Umbilical cord (tissue), 2 donors: ENCODE data around the gene HAS3. TPM values are rescaled to one million over a fixed set of nuclear protein-coding genes. Genes with fewer than 3 reads are reported as not detected.

Source experiments
- DNase-seq: peaks from one replicate; pipeline ENCODE4 v3.0.0-alpha.2; 2015; ENCODE audit warnings: low spot score
- total RNA-seq: library from RNA; depleted of rRNA; stranded (reverse); fragments of >200 nt; gene quantifications from one replicate; pipeline ENCODE4 v1.2.3, GENCODE V29; 2014; ENCODE audit warnings: low replicate concordance; ENCODE audit not compliant: insufficient read depth

HAS3 gene
- total RNA-seq, 1 donor from 2014 or later: 10.4 TPM

DNA sequence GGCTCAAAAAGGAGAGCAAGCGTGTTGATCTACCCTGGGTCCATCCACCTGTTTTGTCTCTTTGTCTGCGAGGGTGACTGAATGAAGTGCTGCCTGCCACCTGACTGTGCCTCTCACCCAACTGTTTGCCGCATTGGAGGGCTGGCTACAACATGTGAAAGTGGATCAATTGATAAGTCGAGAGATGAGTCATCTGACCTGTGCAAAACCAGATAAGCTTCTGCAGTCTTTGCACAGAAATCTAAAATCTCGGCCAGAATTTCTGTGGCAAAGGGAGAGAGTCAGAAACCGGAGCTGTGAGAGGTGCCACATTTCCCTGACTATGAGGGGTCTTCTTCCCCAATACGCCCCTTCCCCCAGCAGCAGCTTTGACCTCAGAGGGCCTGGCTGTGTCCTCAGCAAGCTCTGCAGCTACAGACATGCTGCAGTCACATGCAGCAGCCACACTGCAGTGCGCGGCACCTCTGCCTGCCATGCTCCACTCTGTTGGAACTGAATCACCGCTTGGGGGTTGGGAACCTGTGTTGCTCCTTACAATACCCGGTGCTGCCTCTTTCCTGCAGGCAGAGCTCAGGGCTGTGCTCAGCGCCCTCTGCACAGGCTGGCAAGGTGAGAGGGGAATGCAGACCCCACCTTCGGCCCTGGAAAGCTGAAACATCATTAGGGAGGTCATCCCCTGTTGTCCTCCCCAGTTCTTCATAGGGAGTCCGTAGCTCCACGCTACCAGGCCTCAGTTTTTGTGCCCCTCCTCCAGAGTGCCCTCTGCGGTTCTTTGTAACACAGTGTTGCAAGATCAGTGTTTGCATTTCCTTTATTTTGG is 16.2 kb upstream of the HAS3 start:
- DNase-seq: no peak

DNA sequence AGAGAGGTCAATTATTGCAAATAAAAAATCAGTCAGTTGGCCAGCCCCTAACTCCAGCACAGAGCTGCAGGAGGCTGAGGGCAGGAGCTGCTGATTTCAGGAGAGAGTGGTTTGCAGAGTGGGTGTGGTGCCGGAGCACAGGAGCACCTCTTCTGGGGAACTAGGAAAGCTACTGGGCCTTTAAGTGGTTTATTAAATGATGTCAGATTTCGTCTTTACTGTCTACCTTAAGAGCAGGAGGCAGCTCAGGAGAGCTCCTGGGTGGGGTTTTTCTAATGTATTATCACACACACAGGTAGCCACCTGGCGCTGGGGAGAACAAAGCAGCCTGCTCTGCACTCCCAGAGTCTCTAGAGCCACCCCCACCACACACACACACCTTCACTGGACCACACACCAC is 11.5 kb upstream of the HAS3 start:
- no peak for DNase-seq

DNA sequence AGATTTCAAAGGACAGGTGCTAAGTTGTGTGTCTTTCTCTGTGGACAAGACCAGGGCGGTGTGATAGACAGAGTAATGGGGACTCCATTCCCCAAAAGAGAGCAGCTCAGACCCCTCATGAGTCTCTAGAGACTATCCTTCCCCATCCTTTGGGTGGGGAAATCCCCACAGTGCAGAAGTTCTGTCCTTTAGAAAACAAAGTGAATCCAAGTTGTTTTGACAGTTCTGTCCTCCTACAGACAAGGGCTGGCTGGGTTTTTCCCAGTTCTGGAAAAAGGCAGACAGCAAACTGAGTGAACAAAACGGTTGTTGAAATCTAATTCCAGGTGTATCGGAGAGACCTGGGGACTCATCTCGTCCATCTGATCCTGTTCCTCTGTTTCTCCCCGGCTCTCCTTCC is 11.0 kb upstream of the HAS3 start:
- DNase-seq: no peak

DNA sequence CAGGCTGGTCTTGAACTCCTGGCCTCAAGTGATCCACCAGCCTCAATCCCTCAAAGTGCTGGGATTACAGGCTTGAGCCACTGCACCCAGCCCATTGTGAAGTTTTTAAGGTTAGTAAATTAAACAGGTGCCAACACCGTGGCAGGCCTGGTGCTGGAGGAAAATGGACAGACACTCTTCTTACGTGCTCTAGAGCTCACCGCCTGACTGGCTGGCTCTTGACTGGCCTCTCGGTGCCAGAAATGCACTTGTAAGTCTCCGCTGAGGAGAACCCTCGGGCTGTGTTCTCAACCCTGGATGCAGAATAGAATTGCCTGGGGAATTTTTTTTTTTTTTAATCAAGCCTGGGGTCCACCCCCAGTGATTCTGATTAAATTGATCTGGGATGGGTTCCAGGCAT is 10.3 kb upstream of the HAS3 start:
- no peak for DNase-seq

DNA sequence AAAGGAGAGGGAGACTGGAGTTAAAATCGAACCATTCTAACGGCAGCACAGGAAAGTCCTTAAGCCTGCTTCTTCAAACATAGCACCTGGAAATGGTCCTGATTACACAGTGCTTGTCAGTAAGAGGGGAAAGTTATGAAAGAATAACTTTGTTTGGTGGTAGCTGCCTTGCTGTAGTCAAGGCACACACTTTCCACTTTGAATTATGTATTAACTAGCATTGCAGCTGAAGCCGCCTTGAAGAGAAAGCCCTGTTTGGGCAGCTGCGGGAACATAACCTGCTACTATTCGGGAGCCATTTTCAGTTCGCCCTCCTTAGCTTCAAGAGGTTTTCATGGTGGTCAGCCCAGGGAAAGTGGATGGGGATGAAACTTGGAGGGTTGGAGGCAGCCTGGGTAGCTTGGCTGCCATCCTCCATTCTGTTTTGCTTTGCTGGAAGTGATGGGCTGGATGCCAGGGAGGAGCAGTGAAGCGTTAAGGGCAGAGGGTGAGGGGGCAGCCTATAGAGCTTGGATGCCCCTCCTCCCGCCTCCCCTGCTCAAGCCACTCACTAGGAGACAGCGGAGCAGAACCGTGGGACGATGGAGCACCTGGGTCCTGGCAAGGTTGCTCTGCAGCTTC is 5.3 kb upstream of the HAS3 start:
- DNase-seq: no peak

DNA sequence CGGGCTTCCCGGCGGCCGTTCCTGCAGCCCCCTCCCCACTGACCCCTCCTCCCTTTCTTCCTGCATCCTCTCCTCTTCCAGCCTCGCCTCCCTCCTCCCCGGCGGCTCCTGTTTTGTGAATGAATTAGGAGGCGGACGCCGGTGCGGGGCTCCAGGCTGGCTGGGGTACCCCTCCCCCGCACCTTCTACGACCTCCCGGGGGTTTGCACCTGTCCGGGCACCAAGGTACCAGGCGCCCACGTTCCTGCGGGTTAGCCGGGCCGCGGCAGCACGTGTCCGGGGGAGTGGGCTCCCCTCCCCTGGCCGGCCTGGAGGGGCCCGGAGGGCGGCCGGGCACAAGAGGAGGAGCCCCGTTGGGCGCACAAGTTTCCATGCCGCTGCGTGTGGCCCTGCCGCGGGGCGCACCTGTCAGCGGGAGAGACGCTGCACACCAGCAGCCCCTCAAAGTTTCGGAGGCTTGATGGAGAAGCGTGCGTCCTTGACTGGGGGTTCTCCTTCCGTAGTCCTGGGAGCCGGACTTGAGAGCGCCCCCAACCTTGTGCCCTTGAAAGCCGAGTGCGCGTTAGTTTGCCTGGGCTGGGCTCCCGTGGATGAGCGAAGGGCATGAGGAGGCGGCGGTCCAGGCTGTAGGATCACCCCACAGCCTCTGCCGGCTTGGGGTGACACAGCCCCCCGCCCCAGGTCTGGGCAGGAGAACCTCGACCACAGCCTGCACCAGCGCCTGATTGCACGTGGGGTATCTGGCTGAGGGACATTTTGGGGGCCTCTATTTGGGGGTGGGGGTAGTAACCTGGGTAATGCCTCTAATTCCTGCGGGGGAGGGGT is 1.2 kb downstream of the HAS3 start:
- DNase-seq: no peak

DNA sequence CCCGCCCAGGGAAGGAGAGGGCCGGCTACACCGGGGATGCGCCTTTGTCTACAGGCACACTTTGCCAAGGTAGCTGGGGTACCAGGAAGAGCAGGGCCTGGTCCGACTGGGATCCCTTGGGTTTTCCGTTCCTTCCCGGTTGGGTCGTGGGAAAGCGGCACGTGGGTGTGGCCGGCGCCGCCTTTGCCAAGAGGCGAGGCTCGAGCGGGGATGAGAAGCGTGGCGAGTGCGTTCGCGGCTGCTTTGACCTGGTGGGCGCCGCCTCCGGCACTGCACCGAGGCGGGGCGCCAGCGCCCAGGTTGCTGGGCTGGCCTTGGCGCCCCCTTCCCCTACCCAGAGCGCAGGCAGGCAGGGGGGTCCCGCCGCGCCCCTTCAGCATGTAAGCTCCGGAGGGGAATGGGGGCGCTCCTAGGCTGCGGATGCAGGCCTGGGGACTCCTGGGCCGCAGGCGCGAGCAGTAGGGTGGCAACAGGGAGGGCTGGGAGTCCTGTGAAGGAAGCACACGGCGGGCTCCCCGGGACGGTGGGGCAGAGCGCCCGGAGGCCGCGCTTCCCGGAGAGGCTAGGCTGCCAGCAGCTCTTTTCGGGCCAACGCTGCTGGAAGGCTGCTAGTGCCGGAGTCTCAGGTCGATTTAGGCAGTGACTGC is 2.0 kb downstream of the HAS3 start:
- no peak for DNase-seq

DNA sequence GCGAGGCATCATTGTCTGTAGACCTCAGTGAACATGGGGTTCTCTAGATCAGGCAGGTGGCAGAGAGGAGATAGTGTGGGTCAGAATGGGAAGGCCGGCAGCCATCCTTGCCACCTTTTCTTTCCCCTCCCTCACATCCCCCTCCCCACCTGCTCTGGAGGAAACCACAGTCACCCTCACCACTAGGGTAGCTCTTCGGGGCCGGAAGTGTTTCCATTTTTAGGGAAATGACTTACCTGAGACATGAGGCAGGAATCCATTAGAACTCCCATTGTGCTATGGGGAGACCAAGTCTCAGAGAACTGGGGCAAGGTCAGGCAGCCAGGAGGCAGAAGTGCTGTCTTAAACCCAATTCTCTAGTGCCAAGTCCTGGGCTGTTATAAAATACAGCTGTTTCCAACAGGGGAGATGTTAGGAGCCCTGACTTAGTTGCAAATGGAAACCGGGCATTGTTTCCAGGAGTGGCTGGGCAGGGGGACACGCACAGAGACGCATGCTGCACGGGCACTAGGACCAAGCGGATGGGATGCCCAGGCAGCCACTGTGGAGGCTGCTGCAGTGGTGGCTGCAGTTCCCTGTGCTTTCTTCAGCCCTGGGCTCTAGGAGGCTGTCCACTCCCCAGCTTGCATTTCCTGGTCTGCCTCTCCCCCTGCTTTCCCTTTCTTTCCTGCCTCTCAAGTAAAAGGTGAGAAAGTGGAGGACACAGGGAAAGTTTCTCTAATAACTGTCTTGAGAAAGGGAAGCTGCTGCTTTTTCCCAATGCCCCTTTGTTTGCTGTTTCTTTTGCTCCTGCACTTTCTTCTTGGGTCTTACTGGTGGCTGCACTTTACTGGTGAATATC is 2.8 kb downstream of the HAS3 start:
- DNase-seq: no peak

DNA sequence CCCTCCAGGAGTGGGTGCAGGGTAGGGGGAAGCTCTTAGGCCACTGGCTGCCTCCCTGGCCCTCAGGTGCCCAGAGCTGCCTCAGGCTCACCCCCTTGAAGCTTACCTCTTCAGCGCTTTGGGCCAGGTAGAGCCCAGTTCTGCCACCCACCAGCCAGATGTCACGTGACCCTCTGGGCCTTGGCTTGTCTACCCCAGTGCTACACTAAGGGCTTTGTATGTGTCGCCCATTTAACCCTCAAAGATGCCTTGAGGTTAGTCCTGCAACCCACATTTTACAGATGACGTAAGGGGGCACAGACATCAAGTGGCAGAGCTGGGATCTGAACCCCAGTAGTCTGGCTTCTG is 3.4 kb downstream of the HAS3 start:
- no peak for DNase-seq

DNA sequence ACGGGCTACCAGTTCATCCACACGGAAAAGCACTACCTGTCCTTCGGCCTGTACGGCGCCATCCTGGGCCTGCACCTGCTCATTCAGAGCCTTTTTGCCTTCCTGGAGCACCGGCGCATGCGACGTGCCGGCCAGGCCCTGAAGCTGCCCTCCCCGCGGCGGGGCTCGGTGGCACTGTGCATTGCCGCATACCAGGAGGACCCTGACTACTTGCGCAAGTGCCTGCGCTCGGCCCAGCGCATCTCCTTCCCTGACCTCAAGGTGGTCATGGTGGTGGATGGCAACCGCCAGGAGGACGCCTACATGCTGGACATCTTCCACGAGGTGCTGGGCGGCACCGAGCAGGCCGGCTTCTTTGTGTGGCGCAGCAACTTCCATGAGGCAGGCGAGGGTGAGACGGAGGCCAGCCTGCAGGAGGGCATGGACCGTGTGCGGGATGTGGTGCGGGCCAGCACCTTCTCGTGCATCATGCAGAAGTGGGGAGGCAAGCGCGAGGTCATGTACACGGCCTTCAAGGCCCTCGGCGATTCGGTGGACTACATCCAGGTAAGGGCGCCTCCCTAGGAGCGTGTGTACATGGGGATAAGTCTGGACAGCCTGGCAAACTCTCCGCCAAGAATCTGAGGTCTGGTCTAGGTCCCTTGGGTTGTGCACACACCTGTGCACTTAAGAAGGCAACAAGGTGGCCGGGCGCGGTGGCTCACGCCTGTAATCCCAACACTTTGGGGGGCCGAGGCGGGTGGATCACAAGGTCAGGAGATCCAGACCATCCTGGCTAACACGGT is 4.2 kb downstream of the HAS3 start:
- DNase-seq: no peak

DNA sequence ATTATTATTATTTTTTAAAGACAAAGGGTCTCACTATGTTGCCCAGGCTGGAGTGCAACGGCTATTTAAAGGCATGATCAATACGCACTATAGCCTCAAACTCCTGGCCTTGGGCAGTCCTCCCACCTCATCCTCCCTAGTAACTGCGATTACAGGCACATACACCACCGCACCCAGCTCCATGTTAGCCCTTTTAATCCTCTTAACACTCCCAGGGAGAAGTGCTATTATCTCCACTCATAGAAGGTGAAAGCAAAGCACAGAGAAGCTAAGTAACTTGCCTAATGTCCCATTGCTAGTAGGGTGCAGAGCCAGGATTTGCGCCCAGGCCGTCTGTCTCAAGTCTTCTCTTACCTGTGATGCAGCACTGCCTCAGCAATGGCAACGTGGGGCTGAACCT is 5.0 kb downstream of the HAS3 start:
- no peak for DNase-seq

DNA sequence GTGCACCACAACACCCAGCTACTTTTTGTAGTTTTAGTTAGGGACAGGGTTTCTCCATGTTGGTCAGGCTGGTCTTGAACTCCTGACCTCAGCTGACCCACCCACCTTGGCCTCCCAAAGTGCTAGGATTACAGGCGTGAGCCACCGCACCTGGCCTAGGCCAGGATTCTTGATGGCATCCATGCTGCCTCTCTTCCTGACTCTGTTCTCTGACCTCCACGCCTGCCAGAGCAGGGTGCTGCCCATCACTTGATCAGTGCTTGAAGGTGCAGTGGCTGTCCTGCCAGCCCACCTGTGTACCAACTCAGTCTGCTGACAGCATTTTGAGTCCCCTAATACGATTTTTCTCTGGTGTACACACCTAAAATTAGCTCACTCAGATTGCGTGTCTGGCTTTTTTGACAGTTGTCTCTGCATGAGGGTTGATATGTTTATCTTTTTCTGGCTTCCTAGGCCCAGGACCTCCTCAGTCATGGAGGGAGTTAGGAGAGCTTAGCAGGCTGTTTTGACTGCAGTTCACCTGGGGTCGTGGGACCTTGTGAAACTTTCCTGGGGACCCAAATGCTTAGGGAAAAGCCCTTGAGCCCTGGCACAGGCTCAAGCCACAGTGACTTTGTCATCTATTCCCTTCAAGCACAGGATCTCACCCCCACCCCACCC is 5.9 kb downstream of the HAS3 start:
- DNase-seq: no peak

DNA sequence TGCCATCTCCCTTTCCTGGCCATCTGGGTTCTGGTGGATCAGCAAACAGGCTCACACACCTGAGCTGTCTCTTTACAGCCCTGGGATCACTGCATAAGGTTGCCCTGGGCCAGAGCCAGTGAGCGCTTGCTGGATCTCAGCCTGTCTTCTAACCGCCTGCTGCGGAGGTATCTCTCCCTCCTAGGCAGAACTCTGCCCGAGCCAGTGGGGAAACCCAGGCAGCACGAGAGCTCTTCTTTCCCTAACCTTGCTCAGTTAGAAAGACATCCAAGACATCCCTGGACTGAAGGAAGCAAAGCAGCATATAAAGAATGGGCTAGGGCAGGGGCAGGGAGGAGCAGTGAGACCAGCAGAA is 6.4 kb downstream of the HAS3 start:
- DNase-seq: no peak

DNA sequence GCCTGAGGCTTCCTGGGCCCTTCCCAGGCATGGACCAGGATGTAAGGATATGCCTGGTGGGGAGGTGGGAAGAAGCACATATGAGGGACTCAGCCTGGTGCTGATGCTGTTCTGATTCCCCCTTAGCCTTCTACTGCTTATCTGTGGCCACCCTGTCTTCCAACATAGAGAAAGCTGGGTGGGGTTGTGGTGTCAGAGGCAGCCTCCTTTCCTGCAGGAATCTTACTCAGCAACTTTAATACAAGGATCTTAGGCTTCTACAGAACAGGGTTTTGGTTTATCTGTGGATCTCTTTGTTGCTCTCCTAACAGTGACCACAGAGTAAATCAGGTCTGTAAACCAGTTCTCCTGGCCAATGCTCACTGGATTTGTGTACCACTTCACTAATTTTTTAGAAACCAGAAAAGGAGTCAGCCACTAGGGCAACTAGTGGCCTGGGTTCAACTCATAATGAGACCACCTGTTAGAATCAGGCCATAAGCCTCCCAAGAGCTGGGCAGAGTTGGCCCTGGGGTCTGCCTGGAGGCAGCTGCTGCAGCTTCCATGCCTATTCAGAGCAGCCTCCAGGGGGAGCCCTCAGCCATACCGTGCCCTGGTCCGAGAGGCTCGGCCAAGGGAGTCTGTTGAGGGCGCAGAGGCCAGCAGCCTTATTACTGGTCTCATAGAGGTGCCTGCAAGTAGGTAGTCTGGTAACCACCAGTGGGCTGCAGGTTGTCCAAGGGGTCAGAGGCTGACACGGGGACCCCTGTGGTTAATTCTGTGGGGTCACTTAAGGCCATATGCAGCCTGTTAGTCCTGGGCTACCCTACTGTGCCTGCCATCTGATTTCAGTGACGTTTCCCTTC is 7.1 kb downstream of the HAS3 start:
- DNase-seq: no peak

DNA sequence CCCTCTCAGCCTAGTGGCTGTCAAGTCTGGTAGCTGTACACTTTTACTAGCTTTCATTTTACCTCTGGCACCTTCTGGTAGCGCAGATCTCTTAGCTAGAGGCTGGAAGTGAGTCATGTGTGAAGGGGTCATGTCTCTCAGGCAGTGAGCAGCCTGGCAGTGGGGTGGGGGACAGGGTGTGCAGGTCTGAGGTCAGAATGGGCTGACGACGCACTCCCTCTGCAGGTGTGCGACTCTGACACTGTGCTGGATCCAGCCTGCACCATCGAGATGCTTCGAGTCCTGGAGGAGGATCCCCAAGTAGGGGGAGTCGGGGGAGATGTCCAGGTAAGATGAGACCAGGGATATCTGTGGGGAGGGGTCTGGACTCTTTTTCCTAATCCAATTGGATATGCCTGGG is 7.8 kb downstream of the HAS3 start:
- DNase-seq: no peak

DNA sequence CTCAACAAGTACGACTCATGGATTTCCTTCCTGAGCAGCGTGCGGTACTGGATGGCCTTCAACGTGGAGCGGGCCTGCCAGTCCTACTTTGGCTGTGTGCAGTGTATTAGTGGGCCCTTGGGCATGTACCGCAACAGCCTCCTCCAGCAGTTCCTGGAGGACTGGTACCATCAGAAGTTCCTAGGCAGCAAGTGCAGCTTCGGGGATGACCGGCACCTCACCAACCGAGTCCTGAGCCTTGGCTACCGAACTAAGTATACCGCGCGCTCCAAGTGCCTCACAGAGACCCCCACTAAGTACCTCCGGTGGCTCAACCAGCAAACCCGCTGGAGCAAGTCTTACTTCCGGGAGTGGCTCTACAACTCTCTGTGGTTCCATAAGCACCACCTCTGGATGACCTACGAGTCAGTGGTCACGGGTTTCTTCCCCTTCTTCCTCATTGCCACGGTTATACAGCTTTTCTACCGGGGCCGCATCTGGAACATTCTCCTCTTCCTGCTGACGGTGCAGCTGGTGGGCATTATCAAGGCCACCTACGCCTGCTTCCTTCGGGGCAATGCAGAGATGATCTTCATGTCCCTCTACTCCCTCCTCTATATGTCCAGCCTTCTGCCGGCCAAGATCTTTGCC is 9.0 kb downstream of the HAS3 start:
- no peak for DNase-seq

DNA sequence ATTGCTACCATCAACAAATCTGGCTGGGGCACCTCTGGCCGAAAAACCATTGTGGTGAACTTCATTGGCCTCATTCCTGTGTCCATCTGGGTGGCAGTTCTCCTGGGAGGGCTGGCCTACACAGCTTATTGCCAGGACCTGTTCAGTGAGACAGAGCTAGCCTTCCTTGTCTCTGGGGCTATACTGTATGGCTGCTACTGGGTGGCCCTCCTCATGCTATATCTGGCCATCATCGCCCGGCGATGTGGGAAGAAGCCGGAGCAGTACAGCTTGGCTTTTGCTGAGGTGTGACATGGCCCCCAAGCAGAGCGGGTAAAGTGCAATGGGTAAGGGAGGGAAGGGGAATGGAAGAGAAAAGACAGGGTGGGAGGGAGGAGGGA is 9.5 kb downstream of the HAS3 start:
- DNase-seq: no peak

DNA sequence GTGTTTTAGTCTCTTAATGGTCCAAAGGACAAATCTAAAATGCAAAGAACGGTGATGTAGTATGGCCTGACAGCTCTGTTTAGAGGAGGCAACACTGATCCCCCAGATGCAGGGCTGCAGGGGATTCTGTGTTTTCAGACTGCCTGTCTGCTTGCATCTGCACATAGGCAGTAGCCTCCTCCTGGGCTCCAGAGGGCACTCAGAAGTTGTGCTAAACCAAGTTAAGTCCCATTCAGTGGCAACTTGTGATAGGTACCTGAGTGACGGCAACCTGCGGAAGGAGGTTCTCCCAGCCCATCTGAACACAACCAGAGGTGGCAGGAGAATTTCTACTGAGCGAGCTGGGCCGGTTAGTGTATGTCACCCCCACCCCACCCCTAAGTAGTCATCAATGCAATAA is 9.9 kb downstream of the HAS3 start:
- DNase-seq: no peak

DNA sequence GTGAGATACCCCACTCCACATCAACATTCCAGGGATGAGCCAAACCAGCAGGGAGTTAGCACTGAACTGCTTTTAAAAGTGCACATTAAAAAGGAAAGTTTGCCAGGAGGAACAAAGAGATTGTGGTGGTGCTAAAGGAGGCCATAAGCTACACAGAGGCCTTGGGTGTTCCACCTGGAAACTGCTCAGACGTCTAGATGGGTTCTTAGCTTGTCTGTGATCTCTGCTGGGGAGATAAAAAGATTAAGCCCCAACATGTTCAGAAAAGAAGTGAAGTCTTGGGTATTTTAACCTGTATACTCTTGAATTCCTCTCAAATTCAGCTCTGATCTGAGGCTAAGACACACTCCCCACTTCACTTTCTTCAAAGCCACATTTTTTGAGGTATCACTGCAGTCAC is 10.4 kb downstream of the HAS3 start:
- DNase-seq: no peak
